WTC11 (cell line): ENCODE data around the gene MMAB. TPM values are rescaled to one million over a fixed set of nuclear protein-coding genes. Genes with fewer than 3 reads are reported as not detected.

Experiments
- ATAC-seq: fragments of 200-7000 bp; cut with Tn5 transposase; 2 replicates; pipeline ENCODE4 v1.10.0; 2021; ENCODE audit warnings: mild to moderate bottlenecking, moderate library complexity
- CTCF ChIA-PET: fragments of 300-600 bp; sonication (Branson Sonifier 250); formaldehyde crosslinking; loops from one replicate; lab custom pipeline; 2021; ENCODE audit warnings: antibody characterized with exemption; lab: Charles Lee
- POLR2A ChIA-PET: fragments of 350-600 bp; sonication (Branson Sonifier 250); formaldehyde crosslinking; loops from one replicate; lab custom pipeline; 2021; ENCODE audit warnings: antibody characterized with exemption; lab: Charles Lee
- DNase-seq: peaks from one replicate; pipeline ENCODE4 v3.0.0; 2021; ENCODE audit warnings: low spot score
- H3K27ac Mint-ChIP-seq: 2 replicates; pipeline ENCODE4 v1.8.0; 2021; ENCODE audit warnings: mixed read lengths
- H3K27me3 Mint-ChIP-seq: 2 replicates; pipeline ENCODE4 v1.8.0; 2021; ENCODE audit warnings: low read depth, mild to moderate bottlenecking, moderate library complexity, mixed read lengths
- H3K36me3 Mint-ChIP-seq: 2 replicates; pipeline ENCODE4 v1.8.0; 2021; ENCODE audit warnings: mixed read lengths
- H3K4me1 Mint-ChIP-seq: 2 replicates; pipeline ENCODE4 v1.8.0; 2022; ENCODE audit warnings: mixed read lengths
- H3K4me3 Mint-ChIP-seq: 2 replicates; pipeline ENCODE4 v1.8.0; 2021; ENCODE audit warnings: mild to moderate bottlenecking, moderate library complexity, mixed read lengths
- H3K9me3 Mint-ChIP-seq: 2 replicates; pipeline ENCODE4 v1.8.0; 2021; ENCODE audit warnings: mixed read lengths
- ELF4 ChIP-seq: sonication (generic); formaldehyde crosslinking; IDR thresholded peaks from 2 replicates; pipeline ENCODE4 v1.8.1; 2022; ENCODE audit warnings: low read depth, mild to moderate bottlenecking, moderate library complexity, missing genetic modification reagents
- FOXK1 ChIP-seq: sonication (generic); formaldehyde crosslinking; IDR thresholded peaks from 2 replicates; pipeline ENCODE4 v1.8.0; 2022; ENCODE audit warnings: mild to moderate bottlenecking, moderate library complexity, missing genetic modification reagents
- GABPB1 ChIP-seq: sonication (generic); formaldehyde crosslinking; IDR thresholded peaks from 2 replicates; pipeline ENCODE4 v1.8.1; 2023; ENCODE audit warnings: mild to moderate bottlenecking, missing genetic modification reagents
- KAT7 ChIP-seq: sonication (generic); formaldehyde crosslinking; IDR thresholded peaks from 2 replicates; pipeline ENCODE4 v1.8.1; 2023; ENCODE audit warnings: missing genetic modification reagents, mild to moderate bottlenecking, borderline replicate concordance
- NR2C2 ChIP-seq: sonication (generic); formaldehyde crosslinking; IDR thresholded peaks from 2 replicates; pipeline ENCODE4 v1.8.0; 2022; ENCODE audit warnings: mild to moderate bottlenecking, missing genetic modification reagents
- RELA ChIP-seq: sonication (generic); formaldehyde crosslinking; IDR thresholded peaks from 2 replicates; pipeline ENCODE4 v1.8.1; 2022; ENCODE audit warnings: missing genetic modification reagents, mild to moderate bottlenecking, borderline replicate concordance
- SMAD4 ChIP-seq: sonication (generic); formaldehyde crosslinking; IDR thresholded peaks from 2 replicates; pipeline ENCODE4 v1.8.0; 2022; ENCODE audit warnings: mild to moderate bottlenecking, missing genetic modification reagents
- ZBTB21 ChIP-seq: sonication (generic); formaldehyde crosslinking; IDR thresholded peaks from 2 replicates; pipeline ENCODE4 v1.8.1; 2023; ENCODE audit warnings: mild to moderate bottlenecking, missing genetic modification reagents, borderline replicate concordance
- ZNF219 ChIP-seq: sonication (generic); formaldehyde crosslinking; IDR thresholded peaks from 2 replicates; pipeline ENCODE4 v1.8.0; 2023; ENCODE audit warnings: missing genetic modification reagents, mild to moderate bottlenecking, borderline replicate concordance
- ZNF416 ChIP-seq: fragments of 250-450 bp; sonication (Bioruptor Pico); IDR thresholded peaks from 2 replicates; pipeline ENCODE4 v1.9.0; 2021; ENCODE audit warnings: mild to moderate bottlenecking, inconsistent platforms
- ZNF423 ChIP-seq: fragments of 250-450 bp; sonication (Bioruptor Pico); IDR thresholded peaks from 2 replicates; pipeline ENCODE4 v2.1.2; 2022; ENCODE audit warnings: mild to moderate bottlenecking, moderate library complexity
- total RNA-seq: library from RNA; stranded (reverse); gene quantifications from 3 replicates; pipeline ENCODE4 v1.2.3, GENCODE V29; 2021
- TF ChIP-seq, protein P1 (sequence below): fragments of 250-450 bp; sonication (Bioruptor Pico); IDR thresholded peaks from 2 replicates; pipeline ENCODE4 v1.9.0; 2021; ENCODE audit warnings: mild to moderate bottlenecking, borderline replicate concordance
- TF ChIP-seq, protein P2 (sequence below): sonication (generic); formaldehyde crosslinking; IDR thresholded peaks from 2 replicates; pipeline ENCODE4 v1.8.0; 2022; ENCODE audit warnings: mild to moderate bottlenecking, missing genetic modification reagents
- TF ChIP-seq, protein P3 (sequence below): sonication (generic); formaldehyde crosslinking; IDR thresholded peaks from 2 replicates; pipeline ENCODE4 v1.8.1; 2022; ENCODE audit warnings: low read depth, mild to moderate bottlenecking, moderate library complexity, missing genetic modification reagents, borderline replicate concordance
- TF ChIP-seq, protein P4 (sequence below): fragments of 250-450 bp; sonication (Bioruptor Pico); conservative IDR thresholded peaks from 2 replicates; pipeline ENCODE4 v1.9.0; 2021; ENCODE audit warnings: mild to moderate bottlenecking
- TF ChIP-seq, protein P5 (sequence below): sonication (generic); formaldehyde crosslinking; IDR thresholded peaks from 2 replicates; pipeline ENCODE4 v1.8.1; 2022; ENCODE audit warnings: mild to moderate bottlenecking, moderate library complexity, missing genetic modification reagents
- TF ChIP-seq, protein P6 (sequence below): sonication (generic); formaldehyde crosslinking; conservative IDR thresholded peaks from 2 replicates; pipeline ENCODE4 v1.8.1; 2023; ENCODE audit warnings: mild to moderate bottlenecking, low read depth, missing genetic modification reagents, moderate library complexity
- TF ChIP-seq, protein P7 (sequence below): sonication (generic); formaldehyde crosslinking; IDR thresholded peaks from 2 replicates; pipeline ENCODE4 v1.8.0; 2023; ENCODE audit warnings: missing genetic modification reagents

Gene MMAB
- total RNA-seq, 1 experiment from 2014 or later: 22.0 TPM

DNA sequence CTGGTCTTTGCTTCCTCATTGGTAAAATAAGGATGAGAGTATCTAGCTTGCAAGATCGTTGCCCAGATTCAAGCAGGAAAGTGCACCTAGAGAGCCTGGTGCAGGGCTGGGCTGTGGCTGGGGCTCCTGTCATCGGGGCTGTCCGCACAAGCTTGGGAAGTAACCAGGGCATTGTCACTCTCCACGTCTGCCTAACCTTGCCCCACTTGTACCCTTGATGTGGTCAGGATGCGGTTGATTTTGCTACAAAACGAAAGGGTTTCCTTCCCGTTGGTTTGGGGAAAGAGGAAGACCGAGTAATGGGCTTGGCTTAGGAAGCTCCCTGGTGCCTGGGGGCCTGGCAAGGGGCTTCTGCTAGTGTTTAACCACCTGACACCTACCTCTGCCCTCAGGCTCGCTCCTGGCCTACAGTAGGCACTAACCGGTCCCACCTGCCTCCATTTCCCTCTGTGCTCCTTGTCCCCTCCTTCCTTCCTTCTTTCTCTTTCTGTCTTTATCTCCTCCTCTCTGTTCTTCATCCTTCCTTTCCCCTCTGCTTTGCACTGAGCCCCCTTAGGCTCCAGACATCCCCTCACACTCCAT lies 22.1 kb upstream of the MMAB start (continued):
- TF ChIP-seq, protein P1, sequence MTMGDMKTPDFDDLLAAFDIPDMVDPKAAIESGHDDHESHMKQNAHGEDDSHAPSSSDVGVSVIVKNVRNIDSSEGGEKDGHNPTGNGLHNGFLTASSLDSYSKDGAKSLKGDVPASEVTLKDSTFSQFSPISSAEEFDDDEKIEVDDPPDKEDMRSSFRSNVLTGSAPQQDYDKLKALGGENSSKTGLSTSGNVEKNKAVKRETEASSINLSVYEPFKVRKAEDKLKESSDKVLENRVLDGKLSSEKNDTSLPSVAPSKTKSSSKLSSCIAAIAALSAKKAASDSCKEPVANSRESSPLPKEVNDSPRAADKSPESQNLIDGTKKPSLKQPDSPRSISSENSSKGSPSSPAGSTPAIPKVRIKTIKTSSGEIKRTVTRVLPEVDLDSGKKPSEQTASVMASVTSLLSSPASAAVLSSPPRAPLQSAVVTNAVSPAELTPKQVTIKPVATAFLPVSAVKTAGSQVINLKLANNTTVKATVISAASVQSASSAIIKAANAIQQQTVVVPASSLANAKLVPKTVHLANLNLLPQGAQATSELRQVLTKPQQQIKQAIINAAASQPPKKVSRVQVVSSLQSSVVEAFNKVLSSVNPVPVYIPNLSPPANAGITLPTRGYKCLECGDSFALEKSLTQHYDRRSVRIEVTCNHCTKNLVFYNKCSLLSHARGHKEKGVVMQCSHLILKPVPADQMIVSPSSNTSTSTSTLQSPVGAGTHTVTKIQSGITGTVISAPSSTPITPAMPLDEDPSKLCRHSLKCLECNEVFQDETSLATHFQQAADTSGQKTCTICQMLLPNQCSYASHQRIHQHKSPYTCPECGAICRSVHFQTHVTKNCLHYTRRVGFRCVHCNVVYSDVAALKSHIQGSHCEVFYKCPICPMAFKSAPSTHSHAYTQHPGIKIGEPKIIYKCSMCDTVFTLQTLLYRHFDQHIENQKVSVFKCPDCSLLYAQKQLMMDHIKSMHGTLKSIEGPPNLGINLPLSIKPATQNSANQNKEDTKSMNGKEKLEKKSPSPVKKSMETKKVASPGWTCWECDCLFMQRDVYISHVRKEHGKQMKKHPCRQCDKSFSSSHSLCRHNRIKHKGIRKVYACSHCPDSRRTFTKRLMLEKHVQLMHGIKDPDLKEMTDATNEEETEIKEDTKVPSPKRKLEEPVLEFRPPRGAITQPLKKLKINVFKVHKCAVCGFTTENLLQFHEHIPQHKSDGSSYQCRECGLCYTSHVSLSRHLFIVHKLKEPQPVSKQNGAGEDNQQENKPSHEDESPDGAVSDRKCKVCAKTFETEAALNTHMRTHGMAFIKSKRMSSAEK: no peak
- TF ChIP-seq RELA (CRISPR knock-in tag) (no peak), FOXK1 (no peak), ELF4 (CRISPR knock-in tag) (no peak), KAT7 (CRISPR knock-in tag) (no peak), SMAD4 (CRISPR knock-in tag) (no peak), ZNF219 (CRISPR knock-in tag) (no peak)
- TF ChIP-seq, protein P2, sequence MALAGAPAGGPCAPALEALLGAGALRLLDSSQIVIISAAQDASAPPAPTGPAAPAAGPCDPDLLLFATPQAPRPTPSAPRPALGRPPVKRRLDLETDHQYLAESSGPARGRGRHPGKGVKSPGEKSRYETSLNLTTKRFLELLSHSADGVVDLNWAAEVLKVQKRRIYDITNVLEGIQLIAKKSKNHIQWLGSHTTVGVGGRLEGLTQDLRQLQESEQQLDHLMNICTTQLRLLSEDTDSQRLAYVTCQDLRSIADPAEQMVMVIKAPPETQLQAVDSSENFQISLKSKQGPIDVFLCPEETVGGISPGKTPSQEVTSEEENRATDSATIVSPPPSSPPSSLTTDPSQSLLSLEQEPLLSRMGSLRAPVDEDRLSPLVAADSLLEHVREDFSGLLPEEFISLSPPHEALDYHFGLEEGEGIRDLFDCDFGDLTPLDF: no peak
- TF ChIP-seq, protein P3, sequence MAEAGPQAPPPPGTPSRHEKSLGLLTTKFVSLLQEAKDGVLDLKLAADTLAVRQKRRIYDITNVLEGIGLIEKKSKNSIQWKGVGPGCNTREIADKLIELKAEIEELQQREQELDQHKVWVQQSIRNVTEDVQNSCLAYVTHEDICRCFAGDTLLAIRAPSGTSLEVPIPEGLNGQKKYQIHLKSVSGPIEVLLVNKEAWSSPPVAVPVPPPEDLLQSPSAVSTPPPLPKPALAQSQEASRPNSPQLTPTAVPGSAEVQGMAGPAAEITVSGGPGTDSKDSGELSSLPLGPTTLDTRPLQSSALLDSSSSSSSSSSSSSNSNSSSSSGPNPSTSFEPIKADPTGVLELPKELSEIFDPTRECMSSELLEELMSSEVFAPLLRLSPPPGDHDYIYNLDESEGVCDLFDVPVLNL (CRISPR knock-in tag): no peak
- TF ChIP-seq, protein P4, sequence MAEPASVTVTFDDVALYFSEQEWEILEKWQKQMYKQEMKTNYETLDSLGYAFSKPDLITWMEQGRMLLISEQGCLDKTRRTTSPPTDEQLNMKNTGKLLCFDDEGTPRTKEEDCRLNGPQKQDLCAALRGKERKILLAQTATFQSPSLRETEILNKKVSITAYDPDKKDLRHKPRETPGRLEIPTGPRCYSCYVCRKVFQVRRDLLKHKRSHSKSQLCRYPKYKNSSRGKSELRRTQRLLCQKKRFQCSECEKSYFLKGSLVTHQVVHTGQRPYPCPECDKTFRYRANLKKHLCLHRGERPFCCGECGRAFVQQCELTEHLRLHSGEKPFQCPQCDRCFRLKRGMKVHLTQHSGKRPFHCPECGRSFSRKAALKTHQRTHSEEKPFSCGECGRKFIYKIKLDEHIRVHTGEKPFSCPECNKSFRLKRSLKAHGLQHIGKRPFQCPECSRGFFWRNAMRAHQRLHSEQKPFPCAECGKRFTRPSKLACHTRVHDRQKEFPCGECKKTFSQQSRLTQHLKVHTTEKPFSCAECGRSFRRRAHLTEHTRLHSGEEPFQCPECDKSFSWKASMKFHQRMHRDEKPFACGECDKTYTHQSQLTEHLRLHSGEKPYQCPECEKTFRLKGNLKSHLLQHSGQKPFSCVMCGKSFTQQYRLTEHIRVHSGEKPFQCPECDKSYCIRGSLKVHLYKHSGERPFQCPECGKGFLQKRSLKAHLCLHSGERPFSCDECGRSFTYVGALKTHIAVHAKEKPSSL: no peak
- TF ChIP-seq, protein P5, sequence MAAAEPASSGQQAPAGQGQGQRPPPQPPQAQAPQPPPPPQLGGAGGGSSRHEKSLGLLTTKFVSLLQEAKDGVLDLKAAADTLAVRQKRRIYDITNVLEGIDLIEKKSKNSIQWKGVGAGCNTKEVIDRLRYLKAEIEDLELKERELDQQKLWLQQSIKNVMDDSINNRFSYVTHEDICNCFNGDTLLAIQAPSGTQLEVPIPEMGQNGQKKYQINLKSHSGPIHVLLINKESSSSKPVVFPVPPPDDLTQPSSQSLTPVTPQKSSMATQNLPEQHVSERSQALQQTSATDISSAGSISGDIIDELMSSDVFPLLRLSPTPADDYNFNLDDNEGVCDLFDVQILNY (CRISPR knock-in tag): no peak

DNA sequence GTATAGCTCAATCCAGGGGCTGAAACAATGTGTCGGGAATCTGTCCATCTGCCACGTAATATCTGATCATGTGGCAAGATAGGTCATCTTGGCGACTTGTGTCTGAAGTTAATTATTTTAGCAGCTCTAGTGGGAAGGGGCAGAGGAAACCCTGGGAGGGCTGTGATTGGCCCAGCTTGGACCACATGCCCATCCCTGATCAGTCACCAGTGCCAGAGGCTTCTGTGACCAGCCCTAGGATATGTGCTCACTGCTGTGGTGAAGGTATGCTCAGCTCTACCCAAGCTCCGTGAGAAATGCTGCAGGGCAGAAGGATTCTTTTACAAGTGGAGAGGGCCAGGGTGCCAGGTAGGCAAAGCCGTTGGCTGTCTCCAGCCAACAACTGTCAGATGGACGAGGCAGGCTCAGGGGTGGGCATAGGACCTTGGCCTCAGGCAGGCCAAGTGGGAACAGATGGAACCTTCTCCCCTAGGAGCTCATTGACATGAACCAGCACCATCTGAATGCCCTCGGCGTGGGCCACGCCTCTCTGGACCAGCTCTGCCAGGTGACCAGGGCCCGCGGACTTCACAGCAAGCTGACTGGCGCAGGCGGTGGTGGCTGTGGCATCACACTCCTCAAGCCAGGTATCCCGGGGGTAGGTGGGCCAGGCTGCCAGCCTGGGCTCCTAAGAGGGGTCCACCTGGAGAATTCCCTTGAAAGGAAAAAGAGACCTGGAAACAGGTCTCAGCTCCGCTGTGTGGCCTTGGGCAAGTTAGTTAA lies 21.4 kb upstream of the MMAB start:
- Mint-ChIP-seq H3K9me3 (no peaks in the 10 kb centered on the region), H3K27ac (no peak overlapping the region), H3K4me3 (no peak overlapping the region), H3K4me1 (peaks cover 15% of the 10 kb centered on the region), H3K36me3 (no peaks in the 10 kb centered on the region), H3K27me3 (no peaks in the 10 kb centered on the region)
- ChIA-PET CTCF (interaction anchor here (0.7 to 1.4 kb wide), 5 partner anchors 76 to 180 kb away, joined by 3 to 4 read pairs (median 3); no protein-coding TSS in a partner anchor), POLR2A (no interaction called here)
- no peak for TF ChIP-seq ZNF416 (CRISPR knock-in tag)
- TF ChIP-seq, protein P4: no peak
- TF ChIP-seq, protein P6, sequence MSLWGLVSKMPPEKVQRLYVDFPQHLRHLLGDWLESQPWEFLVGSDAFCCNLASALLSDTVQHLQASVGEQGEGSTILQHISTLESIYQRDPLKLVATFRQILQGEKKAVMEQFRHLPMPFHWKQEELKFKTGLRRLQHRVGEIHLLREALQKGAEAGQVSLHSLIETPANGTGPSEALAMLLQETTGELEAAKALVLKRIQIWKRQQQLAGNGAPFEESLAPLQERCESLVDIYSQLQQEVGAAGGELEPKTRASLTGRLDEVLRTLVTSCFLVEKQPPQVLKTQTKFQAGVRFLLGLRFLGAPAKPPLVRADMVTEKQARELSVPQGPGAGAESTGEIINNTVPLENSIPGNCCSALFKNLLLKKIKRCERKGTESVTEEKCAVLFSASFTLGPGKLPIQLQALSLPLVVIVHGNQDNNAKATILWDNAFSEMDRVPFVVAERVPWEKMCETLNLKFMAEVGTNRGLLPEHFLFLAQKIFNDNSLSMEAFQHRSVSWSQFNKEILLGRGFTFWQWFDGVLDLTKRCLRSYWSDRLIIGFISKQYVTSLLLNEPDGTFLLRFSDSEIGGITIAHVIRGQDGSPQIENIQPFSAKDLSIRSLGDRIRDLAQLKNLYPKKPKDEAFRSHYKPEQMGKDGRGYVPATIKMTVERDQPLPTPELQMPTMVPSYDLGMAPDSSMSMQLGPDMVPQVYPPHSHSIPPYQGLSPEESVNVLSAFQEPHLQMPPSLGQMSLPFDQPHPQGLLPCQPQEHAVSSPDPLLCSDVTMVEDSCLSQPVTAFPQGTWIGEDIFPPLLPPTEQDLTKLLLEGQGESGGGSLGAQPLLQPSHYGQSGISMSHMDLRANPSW: no peak
- TF ChIP-seq, protein P7, sequence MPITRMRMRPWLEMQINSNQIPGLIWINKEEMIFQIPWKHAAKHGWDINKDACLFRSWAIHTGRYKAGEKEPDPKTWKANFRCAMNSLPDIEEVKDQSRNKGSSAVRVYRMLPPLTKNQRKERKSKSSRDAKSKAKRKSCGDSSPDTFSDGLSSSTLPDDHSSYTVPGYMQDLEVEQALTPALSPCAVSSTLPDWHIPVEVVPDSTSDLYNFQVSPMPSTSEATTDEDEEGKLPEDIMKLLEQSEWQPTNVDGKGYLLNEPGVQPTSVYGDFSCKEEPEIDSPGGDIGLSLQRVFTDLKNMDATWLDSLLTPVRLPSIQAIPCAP (CRISPR knock-in tag): no peak
- TF ChIP-seq NR2C2 (CRISPR knock-in tag): no peak
- no peak for TF ChIP-seq GABPB1 (CRISPR knock-in tag)
- no peak for TF ChIP-seq ZBTB21 (CRISPR knock-in tag)
- TF ChIP-seq ZNF423 (CRISPR knock-in tag): no peak
- no peak for DNase-seq
- ATAC-seq: no peak
